AG08395 (cell line): ENCODE measurements around the gene PHF23.

Source experiments
- DNase-seq: peaks from one replicate; pipeline ENCODE4 v3.0.0; 2012; ENCODE audit warnings: mixed read lengths, low spot score

The PHF23 gene

GRCh38 chr17:7237761-7238419 is 1.4 kb downstream of the PHF23 start:
- DNase-seq = peak; percentile 69

GRCh38 chr17:7237266-7237760 is 1.9 kb downstream of the PHF23 start:
- DNase-seq = no peak

GRCh38 chr17:7236808-7237207 is 2.4 kb downstream of the PHF23 start:
- no peak for DNase-seq

GRCh38 chr17:7235693-7236665 is 3.3 kb downstream of the PHF23 start:
- DNase-seq = no peak

GRCh38 chr17:7234083-7234951 is 4.9 kb downstream of the PHF23 start, which contains the start of gene DVL2:
TSS of gene DVL2 (minus strand) at chr17:7234517. CDS start at chr17:7234262, 255 bp downstream.
- DNase-seq = peak; percentile 96

GRCh38 chr17:7233701-7234082 is 5.6 kb downstream of the PHF23 start:
- no peak for DNase-seq

GRCh38 chr17:7232114-7232513 is 7.1 kb downstream of the PHF23 start:
- no peak for DNase-seq

GRCh38 chr17:7229504-7229903 is 9.8 kb downstream of the PHF23 start:
- no peak for DNase-seq

- DNase-seq = no peak
Observed at GRCh38 chr17:7228920-7229319, 10.3 kb downstream of the PHF23 start.

- DNase-seq = no peak
Observed at GRCh38 chr17:7226721-7227710, 12.2 kb downstream of the PHF23 start.

GRCh38 chr17:7225711-7226331 is 13.4 kb downstream of the PHF23 start:
- DNase-seq = no peak

- no peak for DNase-seq
Observed at GRCh38 chr17:7224661-7225111, 14.6 kb downstream of the PHF23 start.

GRCh38 chr17:7224110-7224509 is 15.1 kb downstream of the PHF23 start:
- DNase-seq = no peak

GRCh38 chr17:7223375-7223774 is 15.9 kb downstream of the PHF23 start:
- no peak for DNase-seq

- no peak for DNase-seq
Observed at GRCh38 chr17:7222972-7223292, 16.3 kb downstream of the PHF23 start.

- no peak for DNase-seq
Observed at GRCh38 chr17:7222093-7222971, 16.9 kb downstream of the PHF23 start.

GRCh38 chr17:7221278-7222092 is 17.8 kb downstream of the PHF23 start:
- DNase-seq = no peak

- peak; percentile 47 for DNase-seq
Observed at GRCh38 chr17:7220593-7221277, 18.5 kb downstream of the PHF23 start.
